ENCODE results near the gene NR3C2. TPM values are rescaled to one million over a fixed set of nuclear protein-coding genes. Genes with fewer than 3 reads are reported as not detected.

NR3C2 gene
- polyA plus RNA-seq, 1 experiment: 0.18 TPM

DNA sequence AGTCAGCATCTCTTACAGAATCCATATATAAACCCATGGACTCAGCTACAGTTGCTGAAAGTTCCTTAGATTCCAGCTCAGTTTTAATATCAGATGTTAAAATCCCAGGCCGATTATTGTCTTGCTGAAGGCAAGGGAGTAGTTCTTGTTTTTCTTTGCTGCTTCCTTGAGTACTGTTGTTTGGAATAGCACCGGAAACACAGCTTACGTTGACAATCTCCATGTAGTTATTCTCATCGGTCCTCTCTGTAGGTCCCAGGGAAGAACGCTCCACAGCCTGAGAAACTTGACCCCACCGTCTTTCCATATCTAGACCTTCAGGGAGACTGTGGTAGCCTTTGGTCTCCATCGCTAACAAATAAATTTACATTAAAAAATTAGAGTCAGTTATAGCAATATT, 5.7 kb downstream of the NR3C2 start:
- ChIA-PET POLR2A (no interaction called here), CTCF (interaction anchor here (0.8 kb wide), 1 partner anchor 13 kb away, joined by 3 read pairs; no protein-coding TSS in a partner anchor)
- no peak for DNase-seq (ENCODE audit: low read depth)
- TF ChIP-seq, protein P1, sequence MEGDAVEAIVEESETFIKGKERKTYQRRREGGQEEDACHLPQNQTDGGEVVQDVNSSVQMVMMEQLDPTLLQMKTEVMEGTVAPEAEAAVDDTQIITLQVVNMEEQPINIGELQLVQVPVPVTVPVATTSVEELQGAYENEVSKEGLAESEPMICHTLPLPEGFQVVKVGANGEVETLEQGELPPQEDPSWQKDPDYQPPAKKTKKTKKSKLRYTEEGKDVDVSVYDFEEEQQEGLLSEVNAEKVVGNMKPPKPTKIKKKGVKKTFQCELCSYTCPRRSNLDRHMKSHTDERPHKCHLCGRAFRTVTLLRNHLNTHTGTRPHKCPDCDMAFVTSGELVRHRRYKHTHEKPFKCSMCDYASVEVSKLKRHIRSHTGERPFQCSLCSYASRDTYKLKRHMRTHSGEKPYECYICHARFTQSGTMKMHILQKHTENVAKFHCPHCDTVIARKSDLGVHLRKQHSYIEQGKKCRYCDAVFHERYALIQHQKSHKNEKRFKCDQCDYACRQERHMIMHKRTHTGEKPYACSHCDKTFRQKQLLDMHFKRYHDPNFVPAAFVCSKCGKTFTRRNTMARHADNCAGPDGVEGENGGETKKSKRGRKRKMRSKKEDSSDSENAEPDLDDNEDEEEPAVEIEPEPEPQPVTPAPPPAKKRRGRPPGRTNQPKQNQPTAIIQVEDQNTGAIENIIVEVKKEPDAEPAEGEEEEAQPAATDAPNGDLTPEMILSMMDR (IDR thresholded peaks at IDR 0.05; ENCODE audit: insufficient read depth, low read depth, low read length): no peak
- no peak overlapping the region for H3K4me3 ChIP-seq (ENCODE audit: low read depth, low read length)
- H3K27me3 ChIP-seq (ENCODE audit: control insufficient read depth, insufficient read depth, low read length): peaks cover 1% of the 10 kb centered on the region
- H3K36me3 ChIP-seq (ENCODE audit: control insufficient read depth, insufficient read depth, low read length): no peaks in the 10 kb centered on the region

DNA sequence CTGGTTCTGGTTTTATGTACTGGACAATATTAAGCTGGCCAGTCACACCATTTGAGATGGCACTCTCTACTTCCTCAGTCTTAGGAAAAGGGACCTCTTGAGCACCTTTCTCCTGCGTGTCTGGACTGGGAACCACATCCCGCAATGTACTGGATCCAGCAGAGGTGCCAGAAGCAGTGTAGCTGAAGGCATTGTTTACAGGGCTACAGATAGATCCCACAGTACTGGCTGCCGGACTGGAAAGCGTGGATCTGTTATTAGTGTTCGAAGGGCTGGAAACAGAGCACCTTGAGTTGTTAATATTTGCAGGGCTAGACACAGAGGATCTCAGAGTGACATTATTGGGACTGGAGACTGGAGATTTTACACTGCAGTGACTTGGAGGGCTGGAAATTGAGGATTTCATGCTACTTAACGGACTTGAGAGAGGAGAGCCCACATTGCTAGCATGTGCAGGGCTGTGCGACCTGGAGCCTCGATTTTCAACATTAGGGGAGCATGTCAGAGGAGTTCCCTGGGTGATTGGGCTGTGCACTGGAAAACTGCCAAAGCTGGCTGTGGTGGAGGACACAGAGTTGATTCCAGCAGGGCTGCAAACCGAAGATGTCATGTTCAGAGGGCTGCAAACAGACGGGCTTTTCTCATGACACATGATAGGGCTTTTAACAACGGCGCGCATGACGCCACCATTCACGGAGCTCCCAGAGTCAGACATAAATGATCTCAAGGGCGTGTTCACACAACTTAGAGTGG, 6.4 kb downstream of the NR3C2 start:
- no peak for DNase-seq (ENCODE audit: low read depth)
- Histone ChIP-seq H3K4me3 (ENCODE audit: low read depth, low read length) (no peak overlapping the region), H3K36me3 (ENCODE audit: control insufficient read depth, insufficient read depth, low read length) (no peaks in the 10 kb centered on the region), H3K27me3 (ENCODE audit: control insufficient read depth, insufficient read depth, low read length) (no peaks in the 10 kb centered on the region)
- POLR2A ChIA-PET: no interaction called here
- CTCF ChIA-PET: interaction anchor here (0.8 kb wide), 1 partner anchor 14 kb away, joined by 3 read pairs; no protein-coding TSS in a partner anchor
- TF ChIP-seq, protein P1 (IDR thresholded peaks at IDR 0.05; ENCODE audit: insufficient read depth, low read depth, low read length): no peak

DNA sequence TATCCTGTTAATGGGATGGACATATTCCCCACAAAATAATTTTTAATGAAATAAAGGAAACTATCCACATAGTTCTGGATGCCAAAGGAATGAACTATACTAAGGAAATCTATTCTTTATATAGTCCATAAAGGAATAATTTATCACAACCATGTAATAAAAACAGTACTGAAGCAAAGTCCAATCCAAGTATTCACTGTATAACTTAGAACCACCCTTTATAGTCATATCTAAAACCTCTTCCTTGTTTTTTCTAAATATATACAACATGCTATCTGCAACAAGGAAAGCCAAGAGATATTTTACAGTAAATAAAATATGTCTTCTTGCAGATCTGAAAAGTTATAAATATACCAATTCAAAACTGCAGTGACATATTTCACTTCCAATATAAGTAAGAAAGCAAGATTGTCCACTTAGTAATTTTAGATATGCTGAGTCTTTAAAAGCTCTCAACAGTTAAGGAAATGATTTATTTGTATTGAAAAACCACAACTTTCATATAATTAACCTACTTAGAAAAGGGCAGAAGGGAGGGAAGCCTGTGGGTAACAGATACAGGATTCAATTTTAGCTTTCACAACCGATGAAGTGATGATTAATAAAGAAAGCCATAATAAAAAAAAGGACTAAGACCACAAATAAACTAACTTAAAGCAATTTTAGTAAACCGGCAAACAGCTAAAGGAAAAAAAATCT, 8.0 kb downstream of the NR3C2 start:
- ChIA-PET CTCF (no interaction called here), POLR2A (no interaction called here)
- DNase-seq (ENCODE audit: low read depth): no peak
- Histone ChIP-seq H3K27me3 (ENCODE audit: control insufficient read depth, insufficient read depth, low read length) (no peaks in the 10 kb centered on the region), H3K36me3 (ENCODE audit: control insufficient read depth, insufficient read depth, low read length) (no peaks in the 10 kb centered on the region), H3K4me3 (ENCODE audit: low read depth, low read length) (no peak overlapping the region)
- TF ChIP-seq, protein P1 (IDR thresholded peaks at IDR 0.05; ENCODE audit: insufficient read depth, low read depth, low read length): no peak

DNA sequence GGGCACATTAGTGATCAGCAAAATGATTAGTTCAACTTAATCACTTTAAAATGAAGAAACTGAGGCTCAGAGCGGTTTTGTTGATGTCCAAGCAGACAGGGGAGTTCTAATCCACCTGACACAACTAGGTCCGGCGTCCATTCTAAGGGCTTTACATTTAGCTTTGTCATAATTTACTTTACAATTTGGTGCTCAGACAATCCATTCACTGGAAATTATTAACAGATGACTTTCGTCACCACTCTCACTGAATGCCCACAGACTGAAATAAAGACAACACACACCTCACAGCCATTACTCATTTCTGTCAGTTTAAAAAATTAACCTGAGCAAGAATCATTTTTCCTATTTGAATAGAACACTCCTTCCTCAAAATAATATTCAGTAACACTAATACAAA, 10.8 kb downstream of the NR3C2 start:
- H3K27me3 ChIP-seq (ENCODE audit: control insufficient read depth, insufficient read depth, low read length): no peaks in the 10 kb centered on the region
- no peaks in the 10 kb centered on the region for H3K36me3 ChIP-seq (ENCODE audit: control insufficient read depth, insufficient read depth, low read length)
- ChIA-PET CTCF (no interaction called here), POLR2A (no interaction called here)
- H3K4me3 ChIP-seq (ENCODE audit: low read depth, low read length): no peak overlapping the region
- no peak for DNase-seq (ENCODE audit: low read depth)
- TF ChIP-seq, protein P1 (IDR thresholded peaks at IDR 0.05; ENCODE audit: insufficient read depth, low read depth, low read length): no peak

DNA sequence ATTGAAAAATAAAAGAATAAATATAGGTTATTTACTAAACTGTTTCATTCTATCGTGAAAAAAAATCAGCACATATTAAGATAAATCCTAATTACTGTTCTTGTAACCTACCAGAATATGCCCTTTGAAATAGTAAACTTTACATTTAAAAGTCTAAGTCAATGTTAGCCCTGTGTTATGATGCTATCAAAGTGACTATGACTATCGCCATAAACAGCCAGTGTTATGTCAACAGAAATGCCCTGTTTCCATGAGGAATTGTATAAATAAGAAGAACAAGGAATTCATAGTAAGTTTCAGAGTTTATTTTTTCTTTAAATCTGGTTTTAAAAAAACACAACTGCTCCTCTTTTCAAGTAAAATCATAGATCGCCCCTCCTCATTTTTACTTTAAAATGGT, 11.4 kb downstream of the NR3C2 start:
- H3K4me3 ChIP-seq (ENCODE audit: low read depth, low read length): no peak overlapping the region
- POLR2A ChIA-PET: no interaction called here
- TF ChIP-seq, protein P1 (IDR thresholded peaks at IDR 0.05; ENCODE audit: insufficient read depth, low read depth, low read length): no peak
- H3K27me3 ChIP-seq (ENCODE audit: control insufficient read depth, insufficient read depth, low read length): no peaks in the 10 kb centered on the region
- CTCF ChIA-PET: no interaction called here
- no peaks in the 10 kb centered on the region for H3K36me3 ChIP-seq (ENCODE audit: control insufficient read depth, insufficient read depth, low read length)
- no peak for DNase-seq (ENCODE audit: low read depth)
